HepG2 (cell line): ENCODE results near the gene SS18L1. TPM values are rescaled to one million over a fixed set of nuclear protein-coding genes. Genes with fewer than 3 reads are reported as not detected.

Experiments
- MTA3 ChIP-seq: sonication (generic); formaldehyde crosslinking; IDR thresholded peaks from 2 replicates; pipeline ENCODE4 v1.4.0; 2020; ENCODE audit warnings: missing genetic modification reagents
- REXO4 ChIP-seq: sonication (generic); formaldehyde crosslinking; IDR thresholded peaks from 2 replicates; pipeline ENCODE4 v1.8.0; 2022; ENCODE audit warnings: missing genetic modification reagents, mild to moderate bottlenecking, borderline replicate concordance
- SOX13 ChIP-seq, 3 experiments: fragments of 450-650 bp in 1 of 3; sonication (generic) in 1 of 3; formaldehyde crosslinking in 1 of 3; IDR thresholded peaks in 2 of 3; conservative IDR thresholded peaks in 1 of 3; 2 replicates each; pipeline versions ENCODE4 v1.5.0 to v1.6.1; 2016 to 2020; ENCODE audit warnings: antibody characterized with exemption in 1 of 3, mild to moderate bottlenecking in 1 of 3, missing compliant biosample characterization in 1 of 3, missing genetic modification reagents in 1 of 3, moderate library complexity in 1 of 3
- SOX6 ChIP-seq, 2 experiments: fragments of 450-650 bp in 1 of 2; sonication (generic) in 1 of 2; formaldehyde crosslinking in 1 of 2; IDR thresholded peaks; 2 replicates each; pipeline versions ENCODE4 v1.4.0 to v1.6.1; 2017 to 2020; ENCODE audit warnings: antibody characterized with exemption in 1 of 2, mild to moderate bottlenecking in 1 of 2, missing genetic modification reagents in 1 of 2
- TFDP2 ChIP-seq: sonication (generic); formaldehyde crosslinking; IDR thresholded peaks from 2 replicates; pipeline ENCODE4 v1.4.0; 2020; ENCODE audit warnings: missing genetic modification reagents
- ZNF510 ChIP-seq: sonication (generic); formaldehyde crosslinking; IDR thresholded peaks from 2 replicates; pipeline ENCODE4 v1.4.0; 2020; ENCODE audit warnings: low read depth, mild to moderate bottlenecking, missing genetic modification reagents
- ZSCAN9 ChIP-seq: IDR thresholded peaks from 2 replicates; pipeline ENCODE4 v1.6.1; 2016; ENCODE audit warnings: borderline replicate concordance
- polyA plus RNA-seq, 8 experiments: library from polyadenylated mRNA; depleted of rRNA in 3 of 8; stranded (reverse) in 7 of 8; unstranded in 1 of 8; fragments of >200 nt; fragmentation: Illumina TruSeq in 4 of 8; extraction: Trizol in 4 of 8; gene quantifications; 2 replicates each; pipeline versions ENCODE4 v1.2.1 to v1.2.3, GENCODE V29; 2011 to 2016; ENCODE audit warnings: low read depth in 4 of 8, missing spikeins in 1 of 8, mixed read lengths in 1 of 8; ENCODE audit not compliant: insufficient read depth in 1 of 8
- total RNA-seq, 5 experiments: library from RNA; depleted of rRNA; stranded (reverse); fragments of >200 nt; fragmentation: Illumina TruSeq; extraction: Trizol; gene quantifications; 2 replicates each; pipeline ENCODE4 v1.2.3, GENCODE V29; 2016; ENCODE audit warnings: low read depth in 1 of 5
- TF ChIP-seq, protein P1 (sequence below): sonication (generic); formaldehyde crosslinking; IDR thresholded peaks from one replicate; pipeline ENCODE4 v1.5.1; 2020; ENCODE audit warnings: mild to moderate bottlenecking, missing genetic modification reagents; ENCODE audit errors: not compliant biosample characterization
- TF ChIP-seq, protein P2 (sequence below): sonication (generic); formaldehyde crosslinking; IDR thresholded peaks from 2 replicates; pipeline ENCODE4 v1.8.0; 2022; ENCODE audit warnings: low read depth, missing genetic modification reagents
- TF ChIP-seq, protein P3 (sequence below): sonication (generic); IDR thresholded peaks from 2 replicates; pipeline ENCODE4 v1.6.1; 2016; ENCODE audit warnings: low read depth, borderline replicate concordance
- TF ChIP-seq, protein P4 (sequence below): sonication (generic); formaldehyde crosslinking; conservative IDR thresholded peaks from 2 replicates; pipeline ENCODE4 v1.4.0; 2020; ENCODE audit warnings: missing genetic modification reagents

Gene SS18L1
- total and polyA plus RNA-seq, 2 of the 13 experiments (the other 11 are each of a cell fraction or from before 2014, with no cell fraction given) = 17.8 to 27.6 TPM

GRCh38 chr20:62134735-62135231 lies 8.8 kb upstream of the SS18L1 start (continued):
- TF ChIP-seq, protein P1, sequence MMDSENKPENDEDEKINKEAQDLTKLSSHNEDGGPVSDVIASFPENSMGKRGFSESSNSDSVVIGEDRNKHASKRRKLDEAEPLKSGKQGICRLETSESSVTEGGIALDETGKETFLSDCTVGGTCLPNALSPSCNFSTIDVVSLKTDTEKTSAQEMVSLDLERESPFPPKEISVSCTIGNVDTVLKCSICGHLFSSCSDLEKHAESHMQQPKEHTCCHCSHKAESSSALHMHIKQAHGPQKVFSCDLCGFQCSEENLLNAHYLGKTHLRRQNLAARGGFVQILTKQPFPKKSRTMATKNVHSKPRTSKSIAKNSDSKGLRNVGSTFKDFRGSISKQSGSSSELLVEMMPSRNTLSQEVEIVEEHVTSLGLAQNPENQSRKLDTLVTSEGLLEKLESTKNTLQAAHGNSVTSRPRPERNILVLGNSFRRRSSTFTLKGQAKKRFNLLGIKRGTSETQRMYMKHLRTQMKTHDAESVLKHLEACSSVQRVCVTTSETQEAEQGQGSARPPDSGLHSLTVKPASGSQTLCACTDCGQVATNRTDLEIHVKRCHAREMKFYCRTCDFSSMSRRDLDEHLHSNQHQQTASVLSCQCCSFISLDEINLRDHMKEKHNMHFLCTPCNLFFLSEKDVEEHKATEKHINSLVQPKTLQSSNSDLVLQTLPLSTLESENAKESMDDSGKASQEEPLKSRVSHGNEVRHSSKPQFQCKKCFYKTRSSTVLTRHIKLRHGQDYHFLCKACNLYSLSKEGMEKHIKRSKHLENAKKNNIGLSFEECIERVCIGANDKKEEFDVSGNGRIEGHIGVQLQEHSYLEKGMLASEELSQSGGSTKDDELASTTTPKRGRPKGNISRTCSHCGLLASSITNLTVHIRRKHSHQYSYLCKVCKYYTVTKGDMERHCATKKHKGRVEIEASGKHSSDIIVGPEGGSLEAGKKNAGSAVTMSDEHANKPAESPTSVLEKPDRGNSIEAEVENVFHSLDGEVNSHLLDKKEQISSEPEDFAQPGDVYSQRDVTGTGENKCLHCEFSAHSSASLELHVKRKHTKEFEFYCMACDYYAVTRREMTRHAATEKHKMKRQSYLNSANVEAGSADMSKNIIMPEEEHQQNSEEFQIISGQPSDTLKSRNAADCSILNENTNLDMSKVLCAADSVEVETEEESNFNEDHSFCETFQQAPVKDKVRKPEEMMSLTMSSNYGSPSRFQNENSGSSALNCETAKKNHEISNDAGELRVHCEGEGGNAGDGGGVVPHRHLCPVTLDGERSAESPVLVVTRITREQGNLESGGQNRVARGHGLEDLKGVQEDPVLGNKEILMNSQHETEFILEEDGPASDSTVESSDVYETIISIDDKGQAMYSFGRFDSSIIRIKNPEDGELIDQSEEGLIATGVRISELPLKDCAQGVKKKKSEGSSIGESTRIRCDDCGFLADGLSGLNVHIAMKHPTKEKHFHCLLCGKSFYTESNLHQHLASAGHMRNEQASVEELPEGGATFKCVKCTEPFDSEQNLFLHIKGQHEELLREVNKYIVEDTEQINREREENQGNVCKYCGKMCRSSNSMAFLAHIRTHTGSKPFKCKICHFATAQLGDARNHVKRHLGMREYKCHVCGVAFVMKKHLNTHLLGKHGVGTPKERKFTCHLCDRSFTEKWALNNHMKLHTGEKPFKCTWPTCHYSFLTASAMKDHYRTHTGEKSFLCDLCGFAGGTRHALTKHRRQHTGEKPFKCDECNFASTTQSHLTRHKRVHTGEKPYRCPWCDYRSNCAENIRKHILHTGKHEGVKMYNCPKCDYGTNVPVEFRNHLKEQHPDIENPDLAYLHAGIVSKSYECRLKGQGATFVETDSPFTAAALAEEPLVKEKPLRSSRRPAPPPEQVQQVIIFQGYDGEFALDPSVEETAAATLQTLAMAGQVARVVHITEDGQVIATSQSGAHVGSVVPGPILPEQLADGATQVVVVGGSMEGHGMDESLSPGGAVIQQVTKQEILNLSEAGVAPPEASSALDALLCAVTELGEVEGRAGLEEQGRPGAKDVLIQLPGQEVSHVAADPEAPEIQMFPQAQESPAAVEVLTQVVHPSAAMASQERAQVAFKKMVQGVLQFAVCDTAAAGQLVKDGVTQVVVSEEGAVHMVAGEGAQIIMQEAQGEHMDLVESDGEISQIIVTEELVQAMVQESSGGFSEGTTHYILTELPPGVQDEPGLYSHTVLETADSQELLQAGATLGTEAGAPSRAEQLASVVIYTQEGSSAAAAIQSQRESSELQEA (CRISPR knock-in tag) = no peak
- TF ChIP-seq SOX13 (IDR thresholded peaks at IDR 0.05) (no peak; the same call in 1 of the 2 replicates), SOX13 (CRISPR knock-in tag; conservative IDR thresholded peaks at IDR 0.05 in 1 of 2, IDR thresholded peaks at IDR 0.05 in 1 of 2) (peak in 1 of 2 experiments; percentile 90; a peak in 2 of 4 replicates), ZNF510 (CRISPR knock-in tag) (no peak), TFDP2 (CRISPR knock-in tag) (no peak), REXO4 (CRISPR knock-in tag) (no peak), SOX6 (IDR thresholded peaks at IDR 0.05) (no peak), SOX6 (CRISPR knock-in tag; IDR thresholded peaks at IDR 0.05) (peak; percentile 94), ZSCAN9 (peak; percentile 24; the same call in 1 of the 2 replicates), MTA3 (CRISPR knock-in tag) (no peak)
- TF ChIP-seq, protein P2, sequence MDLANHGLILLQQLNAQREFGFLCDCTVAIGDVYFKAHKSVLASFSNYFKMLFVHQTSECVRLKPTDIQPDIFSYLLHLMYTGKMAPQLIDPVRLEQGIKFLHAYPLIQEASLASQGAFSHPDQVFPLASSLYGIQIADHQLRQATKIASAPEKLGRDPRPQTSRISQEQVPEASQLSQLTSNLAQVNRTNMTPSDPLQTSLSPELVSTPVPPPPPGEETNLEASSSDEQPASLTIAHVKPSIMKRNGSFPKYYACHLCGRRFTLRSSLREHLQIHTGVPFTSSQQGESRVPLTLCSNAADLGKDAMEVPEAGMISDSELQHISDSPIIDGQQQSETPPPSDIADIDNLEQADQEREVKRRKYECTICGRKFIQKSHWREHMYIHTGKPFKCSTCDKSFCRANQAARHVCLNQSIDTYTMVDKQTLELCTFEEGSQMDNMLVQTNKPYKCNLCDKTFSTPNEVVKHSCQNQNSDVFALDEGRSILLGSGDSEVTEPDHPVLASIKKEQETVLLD (CRISPR knock-in tag) = no peak
- TF ChIP-seq, protein P3, sequence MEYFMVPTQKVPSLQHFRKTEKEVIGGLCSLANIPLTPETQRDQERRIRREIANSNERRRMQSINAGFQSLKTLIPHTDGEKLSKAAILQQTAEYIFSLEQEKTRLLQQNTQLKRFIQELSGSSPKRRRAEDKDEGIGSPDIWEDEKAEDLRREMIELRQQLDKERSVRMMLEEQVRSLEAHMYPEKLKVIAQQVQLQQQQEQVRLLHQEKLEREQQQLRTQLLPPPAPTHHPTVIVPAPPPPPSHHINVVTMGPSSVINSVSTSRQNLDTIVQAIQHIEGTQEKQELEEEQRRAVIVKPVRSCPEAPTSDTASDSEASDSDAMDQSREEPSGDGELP = peak; percentile 18; the same call in 1 of the 2 replicates
- TF ChIP-seq, protein P4, sequence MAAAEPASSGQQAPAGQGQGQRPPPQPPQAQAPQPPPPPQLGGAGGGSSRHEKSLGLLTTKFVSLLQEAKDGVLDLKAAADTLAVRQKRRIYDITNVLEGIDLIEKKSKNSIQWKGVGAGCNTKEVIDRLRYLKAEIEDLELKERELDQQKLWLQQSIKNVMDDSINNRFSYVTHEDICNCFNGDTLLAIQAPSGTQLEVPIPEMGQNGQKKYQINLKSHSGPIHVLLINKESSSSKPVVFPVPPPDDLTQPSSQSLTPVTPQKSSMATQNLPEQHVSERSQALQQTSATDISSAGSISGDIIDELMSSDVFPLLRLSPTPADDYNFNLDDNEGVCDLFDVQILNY = no peak
